Endothelial cell of umbilical vein (primary cell): ENCODE results near the gene TANGO2.

ENCODE experiments used
- CTCF ChIP-seq, 2 donors: IDR thresholded peaks; 1 replicate in 1 of 2; 2 replicates in 1 of 2; pipeline ENCODE4 v1.5.1; 2011; ENCODE audit warnings: low read length in 2 of 2, mild to moderate bottlenecking in 2 of 2, moderate library complexity in 2 of 2, control low read depth in 1 of 2, inconsistent platforms in 1 of 2, low read depth in 1 of 2; ENCODE audit not compliant: insufficient read depth in 1 of 2; ENCODE audit errors: extremely low read depth in 1 of 2
- EZH2 ChIP-seq: IDR thresholded peaks from 2 replicates; pipeline ENCODE4 v1.6.1; 2012; ENCODE audit warnings: borderline replicate concordance, low read depth, mild to moderate bottlenecking, moderate library complexity, low read length, inconsistent platforms; ENCODE audit not compliant: severe bottlenecking
- FOS ChIP-seq: IDR thresholded peaks from 2 replicates; pipeline ENCODE4 v1.6.1; 2011; ENCODE audit warnings: mild to moderate bottlenecking, low read length, moderate library complexity, borderline replicate concordance; ENCODE audit not compliant: insufficient read depth
- GATA2 ChIP-seq: IDR thresholded peaks from 2 replicates; pipeline ENCODE4 v1.7.0; 2011; ENCODE audit warnings: low read depth, mild to moderate bottlenecking, moderate library complexity, mixed read lengths, low read length; ENCODE audit not compliant: insufficient read length, insufficient read depth
- JUN ChIP-seq: IDR thresholded peaks from 2 replicates; pipeline ENCODE4 v1.6.1; 2011; ENCODE audit warnings: borderline replicate concordance, low read depth; ENCODE audit not compliant: insufficient read length, insufficient read depth
- MAX ChIP-seq: IDR thresholded peaks from 2 replicates; pipeline ENCODE4 v1.6.1; 2011; ENCODE audit not compliant: insufficient read depth, insufficient read length
- MYC ChIP-seq: IDR thresholded peaks from one replicate; pipeline ENCODE4 v1.6.1; 2011; ENCODE audit warnings: mild to moderate bottlenecking, low read depth, low read length
- POLR2A ChIP-seq: IDR thresholded peaks from 2 replicates; pipeline ENCODE4 v1.6.1; 2012; ENCODE audit warnings: low read depth, mild to moderate bottlenecking, control low read depth, low read length
- POLR2AphosphoS5 ChIP-seq: IDR thresholded peaks from 2 replicates; pipeline ENCODE4 v1.6.1; 2012; ENCODE audit warnings: low read depth, mild to moderate bottlenecking, control low read depth, low read length, moderate library complexity; ENCODE audit not compliant: insufficient read depth

GRCh38 chr22:20079745-20080444 lies 59.0 kb downstream of the TANGO2 start, which contains the start of gene DGCR8:
- TF ChIP-seq CTCF (IDR thresholded peaks at IDR 0.05; ENCODE audit: extremely low read depth in 1 of 2, insufficient read depth in 1 of 2, low read depth in 1 of 2, low read length in 2 of 2) (no peak), FOS (no peak), POLR2A (peak; percentile 95), MAX (peak; percentile 24), POLR2AphosphoS5 (peak; percentile 96), EZH2 (no peak), MYC (peak; percentile 83), JUN (no peak), GATA2 (no peak)
